ENCODE results near the gene AADAT.
"Not testable (repeated sequence)": the region's sequence is repeated elsewhere in the genome, so short reads cannot be mapped to it uniquely, and the experiment has no call there.

Gene AADAT

DNA sequence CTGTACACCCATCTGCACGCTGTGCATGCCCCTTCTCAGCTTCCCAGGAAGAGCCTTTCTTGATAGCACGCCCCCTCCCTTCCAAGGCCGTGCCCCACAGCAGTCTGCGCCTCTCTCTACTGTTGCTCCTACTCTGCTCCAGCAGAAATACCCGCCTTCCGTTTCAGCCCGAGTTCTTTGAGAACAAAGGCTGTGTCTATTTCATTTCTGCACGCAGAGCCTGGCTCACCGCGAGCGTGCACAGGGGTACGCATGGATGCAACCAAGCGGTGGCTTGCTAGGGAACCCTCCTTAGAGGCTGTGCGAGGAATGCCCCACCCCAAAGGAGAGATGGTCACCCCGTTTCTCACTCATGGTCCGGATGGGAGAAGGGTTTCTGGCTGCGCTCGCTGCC, 485 bp downstream of the AADAT start:
- DNase-seq = no peak

DNA sequence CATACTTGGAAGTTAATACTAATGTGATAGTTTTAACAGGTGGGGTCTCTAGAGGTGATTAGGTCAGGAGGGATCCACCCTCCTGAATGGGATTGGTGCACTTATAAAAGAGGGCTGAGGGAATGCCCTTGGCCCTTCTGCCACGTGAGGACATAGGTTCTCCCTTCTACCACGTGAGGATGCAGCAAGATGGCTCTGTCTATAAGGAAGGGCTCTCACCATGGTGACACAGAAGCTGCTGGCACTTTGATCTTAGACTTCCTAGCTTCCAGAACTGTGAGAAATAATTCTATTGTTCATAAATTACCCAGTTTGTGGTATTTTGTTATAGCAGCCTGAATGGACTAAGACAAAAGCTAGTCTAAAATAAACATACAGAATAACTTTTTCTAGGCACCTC, 1.0 kb downstream of the AADAT start:
- no peak for DNase-seq

DNA sequence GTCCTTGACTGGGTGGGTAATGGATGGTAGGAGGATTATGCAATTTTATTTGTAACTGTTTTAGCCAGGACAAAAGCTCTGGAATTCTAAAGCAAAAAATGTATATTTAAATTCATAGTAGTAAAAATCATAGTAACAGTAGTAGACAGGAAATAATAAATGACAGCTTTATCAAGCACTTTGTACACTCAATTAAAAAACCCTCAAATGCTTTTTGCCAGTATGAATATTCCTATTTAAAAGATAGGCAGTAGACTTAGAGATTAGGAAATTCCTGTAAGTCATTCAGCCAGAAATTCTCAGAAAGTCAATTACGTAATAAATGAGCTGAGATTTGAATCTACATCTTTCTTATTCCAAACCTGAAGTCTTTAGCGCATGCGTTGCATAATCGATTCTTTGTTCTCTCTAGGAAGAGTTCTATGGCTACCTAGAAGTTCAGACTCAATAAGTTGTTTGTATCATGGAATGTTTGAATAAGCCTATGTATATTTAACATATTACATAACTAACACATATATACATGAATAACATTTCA, 2.5 kb downstream of the AADAT start:
- DNase-seq = no peak

DNA sequence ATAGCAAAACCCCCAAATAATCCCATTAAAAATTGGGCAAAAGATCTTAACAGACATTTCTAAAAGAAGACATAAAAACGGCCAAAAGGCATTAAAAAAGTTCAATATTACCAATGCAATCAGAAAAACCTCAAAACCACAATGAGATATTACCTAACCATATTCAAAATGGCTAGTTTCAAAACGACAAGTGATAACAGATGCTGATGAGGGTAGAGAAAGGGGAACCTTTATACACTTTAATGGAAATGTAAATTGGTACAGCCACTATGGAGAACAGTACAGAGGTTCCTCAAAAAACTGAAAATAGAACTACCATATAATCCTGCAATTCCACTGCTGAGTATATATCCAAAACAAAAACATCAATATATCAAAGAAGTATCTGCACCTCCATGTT, 6.2 kb downstream of the AADAT start:
- DNase-seq = no peak

DNA sequence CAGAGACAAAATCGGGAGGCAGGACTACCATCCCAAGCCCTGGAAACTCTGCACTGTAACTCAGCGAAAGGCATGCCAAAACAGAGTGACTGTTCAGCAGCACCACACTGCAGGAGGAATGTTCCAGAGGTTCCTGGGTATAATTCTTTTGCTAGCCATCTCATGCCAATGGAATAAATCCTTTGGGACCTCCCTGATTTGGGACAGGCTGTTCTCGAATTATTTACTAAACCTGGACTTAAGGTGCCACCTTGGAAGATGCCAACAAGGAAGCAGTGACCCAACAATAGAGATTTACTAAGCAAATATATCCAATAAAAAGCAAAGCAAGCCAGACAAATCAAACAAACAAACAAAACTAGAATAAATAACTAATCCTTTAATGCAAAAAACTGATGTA, 9.3 kb downstream of the AADAT start:
- DNase-seq = no peak

DNA sequence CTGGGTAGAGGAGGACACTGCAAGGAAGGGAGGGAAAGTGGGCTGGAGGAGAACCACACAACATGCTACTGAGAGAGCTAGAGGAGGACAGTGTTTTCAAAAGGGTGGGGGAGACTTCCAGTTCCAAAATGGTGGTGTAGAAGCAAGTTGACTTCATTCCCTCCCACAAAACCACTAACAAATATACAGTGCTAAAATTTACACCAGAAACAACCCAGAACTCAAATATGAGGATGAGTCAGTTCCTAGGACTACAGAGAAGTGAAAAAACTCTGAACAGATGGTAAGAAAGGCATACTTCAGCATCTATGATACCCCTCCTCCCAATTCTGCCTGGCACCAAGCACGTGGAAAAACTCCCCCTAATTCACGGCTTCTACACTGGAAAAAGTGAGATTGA, 9.8 kb downstream of the AADAT start:
- no peak for DNase-seq

DNA sequence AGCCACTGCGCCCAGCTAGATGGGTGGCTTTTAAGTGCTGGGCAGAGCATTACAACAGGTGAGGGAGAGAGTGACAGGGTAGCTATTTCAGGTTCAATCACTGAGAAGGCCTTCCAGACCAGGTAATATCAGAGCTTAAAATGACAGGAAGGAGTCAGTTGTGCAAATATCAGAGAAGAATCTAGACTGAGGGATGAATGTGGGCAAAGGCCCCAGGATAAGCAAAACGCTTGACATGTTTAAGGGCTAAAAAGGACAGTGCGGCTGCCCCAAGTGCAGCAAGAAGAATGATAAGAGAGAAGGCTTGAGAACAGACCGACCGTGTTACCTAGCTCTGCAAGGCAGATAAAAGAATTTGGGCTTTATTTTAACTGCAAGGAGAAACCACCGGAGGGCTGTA, 18.6 kb downstream of the AADAT start:
- no peak for DNase-seq

DNA sequence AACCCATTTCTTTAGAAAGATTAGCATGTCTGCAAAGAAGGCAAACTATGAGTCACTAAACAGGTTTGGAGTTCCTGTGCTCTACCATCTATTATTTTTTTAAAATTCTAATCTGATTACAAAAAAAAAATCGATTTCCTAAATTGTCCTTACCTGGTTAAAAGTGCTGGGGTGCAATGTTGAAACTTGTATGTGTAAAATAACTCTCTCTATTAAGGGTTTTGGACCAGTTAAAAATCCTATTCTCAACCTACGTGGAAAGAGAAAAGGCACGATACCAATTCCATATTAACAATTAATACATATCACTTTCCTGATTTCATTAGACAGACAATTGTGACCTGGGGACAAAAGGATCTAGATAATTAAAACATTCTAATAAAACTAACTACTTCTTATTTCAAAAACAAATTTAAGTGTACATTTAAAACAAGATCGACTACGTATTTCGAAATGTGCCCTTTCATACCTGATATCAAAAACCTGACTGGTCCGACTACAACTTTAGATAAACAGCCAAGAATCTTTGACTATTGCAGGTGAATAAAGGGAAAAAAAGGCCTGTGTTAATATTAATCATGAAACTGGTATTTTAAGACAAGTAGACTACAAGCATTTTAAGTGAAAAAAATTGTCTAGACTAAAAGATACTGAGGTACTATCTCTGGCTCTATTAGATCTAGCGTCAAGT, 21.2 kb downstream of the AADAT start:
- DNase-seq = no peak

DNA sequence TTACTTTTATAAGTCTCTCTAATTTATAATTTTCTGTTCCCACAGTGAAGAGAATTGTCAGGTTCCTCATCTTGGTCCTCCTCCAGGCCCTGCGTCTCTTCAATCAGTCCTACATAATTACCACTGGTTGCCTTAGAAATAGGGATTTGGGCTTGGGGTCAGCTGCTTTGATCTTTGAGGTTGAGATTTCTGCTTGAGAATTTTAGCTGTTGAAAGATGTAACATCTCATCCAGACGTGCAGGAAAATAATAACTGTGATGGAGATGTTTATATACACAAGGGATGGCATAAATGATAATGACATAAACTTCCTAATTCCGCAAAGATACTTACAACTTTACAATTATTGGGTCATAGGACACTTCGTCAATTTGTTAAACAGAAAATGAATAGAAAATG, 30.3 kb downstream of the AADAT start:
- DNase-seq = no peak

DNA sequence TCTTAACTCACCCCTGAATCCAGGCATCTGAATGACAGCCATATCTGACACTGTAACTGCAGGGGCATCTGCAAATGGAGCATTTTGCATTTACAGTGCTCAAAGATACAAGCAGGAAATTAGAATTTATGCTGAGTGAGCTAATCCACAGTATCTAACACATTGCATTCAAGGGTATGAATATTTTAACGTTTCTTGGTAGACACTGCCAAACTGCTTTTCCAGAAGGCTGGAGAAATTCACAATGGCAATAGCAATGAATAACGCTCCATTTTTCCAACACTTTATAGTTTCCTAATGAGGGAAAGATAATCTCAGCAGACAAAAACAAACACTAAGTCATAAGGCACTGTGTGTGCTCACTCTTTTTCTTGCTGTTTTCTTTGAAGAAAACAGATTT, 30.9 kb downstream of the AADAT start:
- DNase-seq = no peak

DNA sequence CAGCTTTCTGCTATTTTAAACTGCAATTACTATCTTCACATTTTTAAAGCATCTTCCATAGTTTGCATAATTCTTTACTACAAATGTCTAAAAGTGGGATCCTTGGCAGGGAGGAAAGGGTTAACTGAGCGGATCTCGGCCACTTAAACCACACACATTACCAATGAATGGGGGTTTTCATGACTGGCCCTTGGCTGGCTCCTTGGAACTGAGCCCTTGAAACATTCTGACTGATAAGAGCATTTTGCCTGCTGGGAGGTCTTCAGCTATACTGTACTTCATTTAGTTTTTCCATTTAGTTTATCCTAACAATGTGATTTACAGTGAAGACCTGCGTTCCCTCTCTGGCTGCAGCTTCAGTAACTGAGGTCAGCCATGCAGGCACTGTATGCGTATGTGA, 31.9 kb downstream of the AADAT start:
- no peak for DNase-seq

DNA sequence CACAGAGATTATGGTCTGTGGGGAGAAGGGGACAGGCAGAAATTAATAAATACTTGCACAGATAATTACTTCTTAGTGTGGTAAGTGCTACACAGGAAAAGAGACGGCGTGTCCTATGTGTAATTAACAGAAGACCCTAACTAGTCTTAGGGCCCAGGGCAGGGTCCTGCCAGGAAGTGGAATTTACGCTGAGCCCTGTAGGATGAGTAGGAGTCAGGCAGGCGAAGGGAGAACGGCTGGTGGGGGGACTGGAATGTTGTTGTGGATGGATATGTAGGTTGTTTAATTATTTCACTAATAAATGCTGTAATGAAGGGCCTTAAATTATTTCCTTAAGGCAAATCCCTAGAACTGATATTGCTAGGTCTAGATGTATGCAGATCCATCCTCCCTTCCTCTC, 36.8 kb downstream of the AADAT start:
- DNase-seq = no peak

DNA sequence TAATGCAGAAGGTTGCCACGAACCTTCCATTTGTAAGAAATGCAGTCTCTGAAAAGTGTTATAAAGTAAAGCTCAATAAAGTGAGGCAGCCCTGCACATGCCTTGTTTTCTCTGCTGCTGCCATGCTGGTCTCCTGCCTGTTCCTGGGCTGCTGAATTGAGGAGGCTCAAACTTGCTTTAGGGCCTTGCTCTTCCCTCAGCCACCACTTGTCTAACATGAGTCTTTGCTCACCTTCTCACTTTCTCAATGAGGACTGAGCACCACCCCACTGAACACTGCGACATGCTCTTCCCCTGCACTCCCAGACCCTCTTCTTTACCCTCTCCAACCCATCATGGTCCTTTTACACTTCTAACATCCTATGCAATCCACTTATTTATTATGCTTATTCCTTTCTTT, 38.4 kb downstream of the AADAT start:
- no peak for DNase-seq

DNA sequence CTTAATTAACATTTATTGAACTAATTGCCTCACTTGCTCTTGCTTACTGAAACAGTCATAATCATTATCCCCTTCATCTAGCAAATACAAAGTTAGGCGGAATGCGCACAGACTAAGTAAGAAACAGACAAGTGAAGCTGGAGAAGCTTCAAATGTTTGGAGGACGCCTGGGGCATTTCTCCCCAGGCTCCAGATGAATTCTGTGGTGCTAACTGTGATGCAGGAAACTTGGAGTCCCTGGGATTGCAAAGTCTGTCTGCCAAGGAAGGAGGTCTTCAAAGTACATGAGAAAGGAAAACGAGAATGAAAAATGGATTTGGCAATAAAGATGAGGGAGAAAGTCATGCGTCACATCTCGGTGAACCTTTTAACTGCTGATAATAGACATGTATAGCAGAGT, 40.0 kb downstream of the AADAT start:
- DNase-seq = no peak

DNA sequence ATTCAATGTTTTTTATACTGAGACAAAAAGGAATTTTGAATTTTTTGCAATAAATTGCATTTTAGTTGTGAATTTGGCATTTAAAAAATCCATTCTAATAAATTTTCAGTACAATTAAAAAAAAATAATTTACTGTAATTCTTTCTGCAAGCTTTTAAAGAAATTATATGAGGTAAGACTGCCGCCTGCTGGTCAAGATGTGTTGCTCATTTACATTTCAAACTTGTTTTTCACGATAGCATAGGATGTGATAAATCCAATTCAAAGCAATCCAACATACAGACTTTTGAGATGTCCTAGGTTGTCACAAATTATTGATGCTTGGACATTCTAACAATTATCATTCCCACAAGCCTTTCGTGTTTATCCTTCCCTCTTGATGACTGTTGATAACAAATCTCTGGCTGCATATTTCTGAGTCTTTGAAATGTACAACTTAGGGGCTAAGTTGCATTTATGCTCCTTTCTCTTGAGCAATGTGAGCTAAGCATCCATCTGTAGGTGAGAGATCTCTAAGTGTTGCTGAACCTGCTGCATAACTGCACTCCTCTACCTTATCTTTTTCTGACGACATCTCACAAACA, 41.9 kb downstream of the AADAT start:
- peak; percentile 38 to 57 for DNase-seq

DNA sequence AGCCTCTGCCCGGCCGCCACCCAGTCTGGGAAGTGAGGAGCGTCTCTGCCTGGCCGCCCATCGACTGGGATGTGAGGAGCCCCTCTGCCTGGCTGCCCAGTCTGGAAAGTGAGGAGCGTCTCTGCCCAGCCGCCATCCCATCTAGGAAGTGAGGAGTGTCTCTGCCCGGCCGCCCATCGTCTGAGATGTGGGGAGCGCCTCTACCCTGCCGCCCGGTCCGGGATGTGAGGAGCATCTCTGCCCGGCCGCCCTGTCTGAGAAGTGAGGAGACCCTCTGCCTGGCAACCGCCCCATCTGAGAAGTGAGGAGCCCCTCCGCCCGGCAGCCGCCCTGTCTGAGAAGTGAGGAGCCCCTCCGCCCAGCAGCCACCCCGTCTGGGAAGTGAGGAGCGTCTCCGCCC, 43.6 kb downstream of the AADAT start:
- DNase-seq = not testable (repeated sequence)

DNA sequence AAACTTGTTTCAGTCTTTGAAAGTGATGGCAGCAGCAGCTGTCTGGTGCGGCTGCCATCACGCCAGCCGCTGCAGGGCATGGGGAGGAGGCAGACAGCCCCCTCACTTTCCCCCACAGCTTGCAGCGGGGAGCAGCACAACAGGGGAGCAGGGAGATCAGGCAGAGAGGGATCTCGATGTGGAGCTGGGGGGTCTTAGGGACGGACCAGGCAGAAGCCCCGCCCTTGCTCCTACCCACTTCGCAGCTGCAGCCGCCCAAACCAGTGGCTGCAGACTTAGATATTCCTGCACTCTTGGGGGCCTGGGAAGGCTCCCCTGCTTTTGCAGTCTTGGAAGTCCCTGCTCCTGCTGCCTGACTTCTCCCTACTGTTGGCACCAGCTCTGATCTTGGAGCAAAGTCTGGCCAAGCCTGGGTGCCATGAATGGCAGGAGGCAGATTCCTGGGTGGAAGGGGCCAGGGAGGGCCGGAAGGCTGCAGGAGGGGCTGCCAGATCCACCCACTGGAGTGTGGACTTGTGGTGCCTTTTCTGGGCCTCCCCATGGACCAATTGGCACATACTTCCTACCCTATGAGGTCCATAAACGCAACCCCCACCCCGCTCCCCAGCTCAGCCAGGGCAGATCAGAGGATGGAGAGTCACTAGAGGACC, 49.6 kb downstream of the AADAT start:
- DNase-seq = no peak

DNA sequence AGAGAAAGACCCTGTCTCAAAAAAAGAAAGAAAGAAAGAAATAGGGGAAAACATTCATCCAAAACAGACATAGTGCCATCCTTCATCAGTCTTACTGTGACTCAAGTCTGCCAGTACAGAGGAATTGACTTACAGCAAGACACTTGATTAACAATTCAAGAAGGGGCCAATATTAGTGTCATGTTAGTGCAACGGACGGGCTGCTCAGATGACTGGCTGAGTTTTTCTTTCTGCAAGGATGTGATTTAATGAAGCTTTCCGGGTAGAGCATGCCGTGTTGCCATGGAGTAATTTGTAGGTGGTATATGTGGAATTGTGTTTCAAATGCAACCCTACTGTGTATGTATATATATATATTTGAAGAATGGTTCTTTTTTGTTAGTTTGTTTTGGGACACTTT, 51.0 kb downstream of the AADAT start:
- DNase-seq = no peak

DNA sequence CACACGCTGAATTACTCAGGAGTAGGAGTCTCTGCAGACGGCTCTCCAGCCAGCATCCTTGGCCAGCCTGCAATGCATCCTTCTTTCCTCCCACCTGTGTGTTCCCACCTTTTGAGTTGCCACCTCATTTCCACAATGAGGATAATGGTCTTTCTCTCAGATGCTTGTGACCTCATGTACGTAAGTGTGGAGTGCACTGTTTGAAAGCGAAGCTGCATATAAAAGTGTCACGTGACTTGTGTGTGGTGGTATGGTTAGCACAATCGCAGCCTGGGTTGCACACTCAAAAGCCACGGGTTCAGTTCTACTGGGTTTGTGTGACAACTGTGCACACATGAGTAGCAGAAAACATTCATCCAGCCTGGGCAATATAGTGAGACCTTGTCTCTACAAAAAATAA, 51.5 kb downstream of the AADAT start:
- no peak for DNase-seq

DNA sequence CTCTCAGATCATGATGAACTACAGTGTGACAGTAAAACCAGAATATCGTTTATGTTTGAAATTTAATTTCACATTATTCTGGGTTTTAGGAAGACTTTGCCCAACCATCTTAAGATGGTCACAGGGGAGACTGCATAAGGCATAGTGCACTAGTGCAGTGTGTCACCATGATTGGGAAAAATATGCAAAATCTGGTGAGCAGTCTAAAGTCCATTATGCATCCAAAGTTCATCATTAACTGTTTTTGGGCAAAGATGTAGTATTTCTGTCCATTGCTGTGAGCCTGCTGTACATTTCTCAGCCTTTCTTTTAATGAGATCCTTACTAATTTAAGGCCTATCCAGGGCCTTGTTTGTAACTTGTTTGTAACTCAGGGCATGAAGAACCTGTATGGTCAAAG, 52.3 kb downstream of the AADAT start:
- no peak for DNase-seq

DNA sequence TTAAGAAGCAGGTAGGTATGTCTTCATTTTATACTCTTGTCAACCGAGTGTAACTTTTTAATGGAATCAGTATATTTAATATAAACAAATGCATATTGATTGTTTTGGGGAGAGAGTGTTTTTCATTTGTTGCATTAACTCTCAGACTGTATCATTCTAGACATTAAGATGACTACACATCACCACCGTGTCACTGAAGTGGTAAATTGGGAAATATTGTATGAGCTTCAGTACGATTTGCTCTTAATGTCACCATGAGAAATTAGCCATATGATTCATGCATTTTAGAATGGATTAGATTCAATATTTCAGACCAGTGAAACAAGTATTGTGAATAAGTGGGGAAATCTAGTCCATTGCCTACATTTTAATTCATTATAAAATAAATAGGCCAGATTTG, 53.9 kb downstream of the AADAT start:
- no peak for DNase-seq

DNA sequence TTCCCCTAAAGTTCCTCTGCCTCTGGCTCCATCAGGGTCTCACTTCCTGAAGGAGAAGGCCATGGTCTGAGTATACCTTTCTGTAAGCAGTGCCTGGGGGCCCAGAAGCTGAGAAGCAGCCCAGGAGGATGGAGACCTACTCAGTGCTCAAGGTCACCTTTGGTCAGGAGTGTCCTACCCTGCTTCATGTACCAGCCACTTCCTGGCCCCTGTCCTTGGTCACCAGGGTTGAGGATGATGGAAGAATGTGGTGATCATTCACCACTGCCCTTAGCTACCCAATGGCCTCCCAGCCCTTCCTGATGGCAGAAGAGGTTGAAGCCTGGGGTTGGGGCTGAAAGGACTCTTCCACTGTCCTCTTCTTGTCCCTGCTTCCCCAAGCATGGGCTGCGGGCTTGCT, 54.5 kb downstream of the AADAT start:
- no peak for DNase-seq

DNA sequence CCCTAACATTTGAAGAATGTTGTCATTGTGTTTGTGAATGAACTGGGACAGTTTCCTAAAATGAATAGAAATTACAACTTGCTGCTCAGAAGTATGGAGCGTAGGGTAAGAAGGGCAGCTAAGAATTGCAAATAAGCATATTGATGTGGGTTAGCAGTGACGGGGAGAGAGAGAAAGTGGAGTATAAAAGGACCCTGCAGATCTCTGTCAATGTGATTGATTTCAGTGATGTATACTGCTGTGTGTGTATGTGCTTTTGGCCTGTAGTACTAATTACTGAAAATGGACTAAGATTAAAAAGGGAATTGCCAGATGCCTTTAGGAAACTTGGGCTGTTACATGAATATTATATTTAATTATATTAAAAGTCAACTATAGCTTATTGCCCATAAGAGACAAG, 55.8 kb downstream of the AADAT start:
- DNase-seq = no peak

DNA sequence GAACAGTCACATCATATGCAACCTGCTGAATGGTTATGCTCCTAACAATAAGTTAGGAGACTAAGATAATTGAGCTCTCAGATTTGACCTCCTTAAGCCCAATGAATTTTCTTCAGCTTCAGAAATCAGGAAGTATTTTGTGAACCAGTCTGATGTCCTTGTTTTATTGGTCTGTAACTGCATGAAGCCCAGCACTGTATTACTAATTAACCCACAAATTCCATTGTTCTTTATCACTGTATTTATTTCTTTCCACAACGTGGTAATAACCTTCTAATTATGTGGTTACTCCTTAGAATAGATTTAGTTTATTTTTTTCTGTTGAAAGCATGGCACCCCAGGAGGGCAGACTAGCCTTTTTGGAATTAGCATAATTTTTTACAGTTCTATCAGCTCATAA, 59.6 kb downstream of the AADAT start:
- DNase-seq = no peak
